Measurements from ENCODE around the gene TP73. TPM values are rescaled to one million over a fixed set of nuclear protein-coding genes. Genes with fewer than 3 reads are reported as not detected.

The TP73 gene
- total RNA-seq, 1 experiment from 2014 or later: 19.2 TPM

- H2AFZ ChIP-seq (ENCODE audit: low read depth, low read length, poor library complexity, severe bottlenecking): no peak overlapping the region
- ATAC-seq: no peak
- intact Hi-C loops (cut with micrococcal nuclease): no loop called here
- no peak for TF ChIP-seq RAD21 (IDR thresholded peaks at IDR 0.05; ENCODE audit: low read depth)
- TF ChIP-seq FOSL1 (IDR thresholded peaks at IDR 0.05; ENCODE audit: low read depth): no peak
- TF ChIP-seq ZBTB33 (IDR thresholded peaks at IDR 0.05; ENCODE audit: extremely low read depth, insufficient replicate concordance, low read length): no peak
- no peak for TF ChIP-seq JUND (IDR thresholded peaks at IDR 0.05)
- no peak for TF ChIP-seq MAX (IDR thresholded peaks at IDR 0.05)
- no peak for TF ChIP-seq EZH2phosphoT487 (IDR thresholded peaks at IDR 0.05; ENCODE audit: borderline replicate concordance)
- TF ChIP-seq SIN3A (IDR thresholded peaks at IDR 0.05; ENCODE audit: low read depth): no peak
- no peak for TF ChIP-seq TCF7L2 (IDR thresholded peaks at IDR 0.05; ENCODE audit: borderline replicate concordance, extremely low read depth, insufficient read depth, insufficient read length)
- TF ChIP-seq ATF3 (IDR thresholded peaks at IDR 0.05): no peak
- no peak for TF ChIP-seq REST (IDR thresholded peaks at IDR 0.05; ENCODE audit: low read depth)
- no peak for TF ChIP-seq SRF (IDR thresholded peaks at IDR 0.05; ENCODE audit: low read depth)
- TF ChIP-seq EGR1 (IDR thresholded peaks at IDR 0.05; ENCODE audit: low read depth): no peak
- peaks cover 0 to 3% of the 10 kb centered on the region in 2 experiments; a peak in 1 of 4 replicates for H3K36me3 ChIP-seq (ENCODE audit: control insufficient read depth in 1 of 2, insufficient read depth in 2 of 2, low read length in 2 of 2)
- DNase-seq (ENCODE audit: low read depth, low spot score): no peak
- no peak overlapping the region for H3K4me3 ChIP-seq (replicated peaks in 1 of 2; ENCODE audit: low read depth in 1 of 2, low read length in 2 of 2)
- RAD21 ChIA-PET (ENCODE audit: low non-redundant PET in 1 of 2, low total read pairs in 2 of 2, uncharacterized antibody in 2 of 2, unreplicated experiment in 2 of 2): no interaction called here
- no peaks in the 10 kb centered on the region for H4K20me1 ChIP-seq (ENCODE audit: insufficient read depth)
- no TSS peak for BruUV-seq (replicated peaks)
- peaks cover 31 to 44% of the 10 kb centered on the region in 2 experiments for H3K4me1 ChIP-seq (ENCODE audit: control insufficient read depth in 1 of 2, insufficient read depth in 2 of 2, low read length in 2 of 2)
- no peaks in the 10 kb centered on the region for H3K9me2 ChIP-seq (ENCODE audit: insufficient read depth)
- no peak overlapping the region for H3K4me2 ChIP-seq (ENCODE audit: low read length)
- H3K79me2 ChIP-seq (ENCODE audit: insufficient read depth, low read length): no peaks in the 10 kb centered on the region
- H3K27ac ChIP-seq (ENCODE audit: low read depth, low read length): no peak overlapping the region
- H3K9me3 ChIP-seq (ENCODE audit: control insufficient read depth in 1 of 2, insufficient read depth in 1 of 2, low read depth in 1 of 2, low read length in 2 of 2): no peaks in the 10 kb centered on the region
- POLR2A ChIA-PET: no interaction called here
- CTCF ChIA-PET: interaction anchor here (1.5 kb wide), 1 partner anchor 321 kb away, joined by 3 read pairs; no protein-coding TSS in a partner anchor
- H3K9ac ChIP-seq (ENCODE audit: low read length): no peak overlapping the region
- no peaks in the 10 kb centered on the region for H3K27me3 ChIP-seq (ENCODE audit: insufficient read depth, low read length)
These were observed 122.1 kb downstream of the TP73 start for GRCh38 chr1:3774276-3774945.
